NCI-H446 (cell line): ENCODE data around the gene DYNLL2.
"Not testable (repeated sequence)": the region's sequence is repeated elsewhere in the genome, so short reads cannot be mapped to it uniquely, and the experiment has no call there.

ENCODE experiments used
- DNase-seq, 2 experiments: peaks; one replicate each; lab custom pipeline; 2025; lab: John Stamatoyannopoulos, UW

DYNLL2 gene

GRCh38 chr17:58101898-58102297 is 18.7 kb downstream of the DYNLL2 start:
- DNase-seq = not testable (repeated sequence)

DNA sequence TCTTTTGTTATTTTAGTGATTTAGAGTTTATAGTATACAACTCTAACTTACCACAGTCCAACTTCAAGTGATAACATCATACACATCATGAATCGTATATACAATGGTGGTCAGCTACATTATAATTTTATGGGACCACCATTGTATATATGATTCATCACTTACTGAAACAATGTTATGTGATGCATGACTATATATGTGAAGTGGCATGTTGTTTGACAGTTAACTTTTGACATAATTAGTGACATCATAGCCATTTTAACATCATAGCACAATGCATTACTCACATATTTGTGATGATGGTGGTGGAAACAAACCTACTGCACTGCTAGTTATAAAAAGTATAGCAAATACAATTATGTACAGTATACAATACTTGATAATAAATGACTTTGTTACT is 21.9 kb downstream of the DYNLL2 start:
- no peak for DNase-seq

DNA sequence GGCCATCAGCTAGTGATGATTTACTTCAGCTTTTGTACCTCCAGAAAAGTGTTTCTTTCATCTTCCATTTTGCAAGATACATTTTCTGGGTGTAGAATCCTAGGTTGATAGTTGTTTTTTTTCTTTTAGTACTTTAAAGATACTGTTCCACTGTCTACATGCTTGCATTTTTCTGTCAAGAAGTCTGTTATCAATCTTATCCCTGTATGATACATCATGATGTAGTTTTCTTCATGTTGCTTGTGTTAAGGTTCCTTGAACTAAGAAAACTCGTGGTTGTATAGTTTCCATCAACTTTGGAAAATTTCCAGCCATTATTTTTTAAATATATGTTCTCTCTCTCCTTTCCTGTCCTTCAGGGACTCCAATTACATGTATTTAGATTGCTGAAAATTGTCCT is 24.1 kb downstream of the DYNLL2 start:
- DNase-seq = no peak

DNA sequence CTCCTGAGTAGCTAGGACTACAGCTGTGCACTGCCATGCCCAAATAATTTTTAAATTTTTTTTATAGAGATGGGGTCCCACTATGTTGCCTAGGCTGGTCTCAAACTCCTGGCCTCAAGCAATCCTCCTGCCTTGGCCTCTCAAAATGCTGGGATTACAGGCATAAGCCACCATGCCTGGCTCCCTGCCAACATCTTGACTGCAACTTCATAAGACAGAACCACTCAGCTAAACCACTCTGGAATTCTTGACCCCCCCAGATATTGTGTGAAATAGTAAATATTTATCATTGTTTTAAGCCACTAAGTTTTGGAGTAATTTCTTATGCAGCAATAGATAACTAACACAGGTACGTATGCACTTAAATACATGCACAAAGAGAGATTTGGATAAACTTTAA is 26.0 kb downstream of the DYNLL2 start:
- DNase-seq = no peak

DNA sequence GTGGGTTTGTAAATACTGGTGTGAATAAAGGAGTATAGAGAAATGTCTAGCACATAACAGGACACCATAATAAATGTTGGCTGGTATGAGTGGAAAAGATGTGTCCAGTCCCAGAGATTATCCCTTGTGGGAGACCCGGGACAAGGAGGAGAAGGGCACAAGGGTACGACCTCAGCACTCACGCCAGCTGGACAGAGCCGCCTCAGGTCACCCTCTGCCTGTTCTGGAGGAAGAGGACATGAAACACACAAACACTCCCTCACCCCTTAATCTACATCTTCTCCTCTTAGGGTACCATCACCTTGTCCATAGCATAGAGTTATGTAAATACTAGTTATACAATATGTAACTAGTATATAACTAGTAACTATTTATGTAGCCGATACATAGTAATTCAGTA is 26.8 kb downstream of the DYNLL2 start:
- DNase-seq = no peak

DNA sequence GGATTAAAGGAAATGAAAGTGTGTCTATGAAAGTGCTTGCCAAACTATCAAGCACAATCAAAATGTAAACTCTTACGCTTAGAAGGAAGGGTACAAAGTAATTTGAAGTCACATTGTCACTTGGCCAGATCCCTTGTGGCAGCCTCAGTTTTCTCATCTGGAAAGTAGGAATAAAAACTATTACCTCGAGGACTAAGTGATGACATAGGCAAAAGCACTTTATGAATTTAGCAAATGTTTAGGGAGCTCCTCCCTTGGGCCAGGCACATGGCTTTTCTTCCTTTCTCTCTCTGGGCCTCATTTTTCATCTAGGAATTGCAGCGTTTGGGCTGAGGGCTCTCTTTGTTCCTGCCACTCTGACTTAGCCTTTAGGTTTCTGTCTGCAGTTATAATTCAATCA is 28.5 kb downstream of the DYNLL2 start:
- DNase-seq = no peak

DNA sequence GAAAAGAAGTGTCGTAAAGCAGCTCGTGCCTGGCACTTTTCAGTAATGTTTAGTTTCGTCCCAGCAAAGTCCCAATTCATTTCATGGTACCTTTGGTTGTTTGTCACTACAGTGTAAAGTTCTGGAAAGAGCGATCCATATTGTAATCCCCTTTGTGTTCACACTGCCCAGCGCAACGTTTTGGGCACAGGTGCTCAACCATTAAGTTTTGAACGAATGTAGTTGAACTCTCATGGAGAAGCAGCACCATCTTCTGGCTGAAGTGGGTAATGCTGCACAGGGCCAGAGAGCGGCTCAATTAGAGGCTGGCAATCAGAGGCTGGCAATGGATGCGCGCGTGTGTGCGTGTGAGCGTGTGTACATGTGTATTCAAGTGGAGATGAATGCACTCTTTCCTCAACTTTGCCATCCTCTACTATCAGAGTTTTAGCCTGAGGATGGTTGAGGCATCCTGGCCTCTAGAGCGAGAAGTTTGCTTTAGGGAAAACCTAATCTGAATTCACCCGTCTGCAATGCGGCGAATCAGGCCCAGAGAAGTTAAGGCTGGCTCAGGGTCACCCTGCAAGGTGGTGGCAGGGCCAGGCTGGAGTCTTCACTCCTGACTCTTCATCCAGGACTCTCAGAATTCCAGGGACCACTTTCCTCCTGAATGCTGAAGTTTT is 29.9 kb downstream of the DYNLL2 start:
- DNase-seq = peak; percentile 48 to 83

GRCh38 chr17:58113947-58114346 is 30.7 kb downstream of the DYNLL2 start:
- no peak for DNase-seq

DNA sequence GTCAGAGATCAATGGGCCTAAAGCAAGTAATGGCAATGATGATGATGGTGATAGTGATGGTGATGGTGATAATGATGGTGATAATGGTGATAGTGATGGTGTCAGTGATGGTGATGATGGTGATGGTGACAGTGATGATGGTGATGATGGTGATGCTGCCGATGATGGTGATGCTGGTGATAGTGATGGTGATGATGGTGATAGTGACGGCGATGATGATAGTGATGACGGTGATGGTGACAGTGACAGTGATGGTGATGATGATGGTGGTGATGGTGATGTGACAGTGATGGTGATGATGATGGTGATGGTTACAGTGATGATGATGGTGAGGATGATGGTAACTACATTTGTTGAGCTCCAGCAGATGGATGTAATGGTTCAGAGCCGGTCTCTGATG is 34.2 kb downstream of the DYNLL2 start:
- no peak for DNase-seq

DNA sequence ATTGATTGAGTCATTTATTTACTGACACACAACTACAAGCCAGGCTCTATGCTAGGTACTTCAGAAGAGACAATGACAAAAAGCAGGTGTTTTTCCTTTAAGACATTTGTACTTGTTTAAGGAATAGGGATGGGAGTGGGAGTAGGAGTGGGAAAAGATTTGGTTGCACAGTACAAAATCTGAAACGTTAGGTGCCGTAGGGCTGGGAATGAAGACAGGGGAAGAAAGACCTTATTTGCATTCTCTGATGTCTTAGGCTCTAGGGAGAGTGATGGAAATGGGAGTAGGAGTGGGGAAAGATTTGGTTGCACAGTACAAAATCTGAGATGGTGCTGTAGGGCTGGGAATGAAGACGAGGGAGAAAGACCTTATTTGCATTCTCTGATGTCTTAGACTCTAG is 36.3 kb downstream of the DYNLL2 start:
- DNase-seq = no peak

GRCh38 chr17:58120195-58120822 is 37.1 kb downstream of the DYNLL2 start:
- DNase-seq = no peak

- DNase-seq = peak in 1 of 2 experiments; percentile 20
These were observed 38.7 kb downstream of the DYNLL2 start for GRCh38 chr17:58121925-58122324.

GRCh38 chr17:58127846-58128245 is 44.6 kb downstream of the DYNLL2 start:
- no peak for DNase-seq

GRCh38 chr17:58132697-58133096 is 49.5 kb downstream of the DYNLL2 start:
- not testable (repeated sequence) for DNase-seq

DNA sequence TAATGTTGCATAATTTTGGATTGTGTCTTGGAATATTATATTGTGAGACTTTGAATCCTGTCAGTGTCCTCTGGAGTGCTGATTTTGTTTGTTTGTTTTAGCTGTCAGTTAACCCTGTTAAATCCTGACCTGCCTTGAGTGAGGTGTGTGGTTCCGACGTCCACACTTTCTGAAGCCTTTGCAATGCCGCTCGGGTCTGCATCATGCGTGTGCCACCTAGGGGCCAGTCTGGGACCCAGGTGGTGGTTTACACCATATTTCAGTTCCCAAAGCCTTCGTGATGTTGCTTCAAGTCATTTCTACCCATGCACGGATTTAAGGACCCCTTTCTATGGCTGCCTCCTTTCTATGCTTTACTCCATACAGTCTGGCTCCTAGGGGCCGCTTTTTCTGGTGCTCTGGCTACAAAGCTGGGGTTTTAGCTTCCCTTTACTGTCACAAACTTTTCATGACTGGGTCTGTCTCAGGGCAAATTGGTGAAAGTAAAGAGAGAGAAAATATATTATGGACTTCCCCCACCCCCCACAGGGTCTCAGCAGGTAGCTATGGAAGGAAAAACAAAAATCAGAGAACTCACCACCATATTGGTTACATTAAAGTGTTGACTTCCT is 53.6 kb downstream of the DYNLL2 start:
- no peak for DNase-seq

GRCh38 chr17:58141505-58141904 is 58.3 kb downstream of the DYNLL2 start:
- DNase-seq = no peak

- DNase-seq = not testable (repeated sequence)
These were observed 60.1 kb downstream of the DYNLL2 start for GRCh38 chr17:58143335-58143734.

DNA sequence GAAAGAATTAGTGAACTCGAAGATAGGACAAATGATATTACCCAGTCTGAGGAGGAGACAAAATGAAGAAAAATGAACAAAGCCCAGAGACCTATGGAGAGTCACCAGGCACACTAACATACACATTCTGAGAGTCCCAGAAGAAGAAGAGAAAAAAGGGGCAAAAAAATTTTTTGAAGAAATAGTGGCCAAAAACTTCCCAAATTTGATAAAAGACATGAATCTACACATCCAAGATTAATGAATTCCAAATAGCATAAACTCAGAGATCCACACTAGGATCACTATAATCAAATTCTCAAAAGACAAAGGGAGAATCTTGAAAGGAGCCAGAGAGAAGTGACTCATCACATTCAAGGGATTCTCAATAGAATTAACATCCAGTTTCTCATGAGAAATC is 61.6 kb downstream of the DYNLL2 start:
- DNase-seq = no peak
